Cerebellar nuclear complex (tissue), 1 donor: ENCODE results near the gene ZNF236.

Source experiments
- DNase-seq, 2 experiments: peaks; one replicate each; lab custom pipeline; 2025; lab: John Stamatoyannopoulos, UW

ZNF236 gene

GRCh38 chr18:76821356-76821874, 942 bp upstream of the ZNF236 start:
- DNase-seq, result no peak

GRCh38 chr18:76821875-76822505, 367 bp upstream of the ZNF236 start:
- DNase-seq, result no peak

- no peak for DNase-seq
Observed at GRCh38 chr18:76823161-76823538, 793 bp downstream of the ZNF236 start.

- DNase-seq, result no peak
Observed at GRCh38 chr18:76823587-76824011, 1.2 kb downstream of the ZNF236 start.

DNA sequence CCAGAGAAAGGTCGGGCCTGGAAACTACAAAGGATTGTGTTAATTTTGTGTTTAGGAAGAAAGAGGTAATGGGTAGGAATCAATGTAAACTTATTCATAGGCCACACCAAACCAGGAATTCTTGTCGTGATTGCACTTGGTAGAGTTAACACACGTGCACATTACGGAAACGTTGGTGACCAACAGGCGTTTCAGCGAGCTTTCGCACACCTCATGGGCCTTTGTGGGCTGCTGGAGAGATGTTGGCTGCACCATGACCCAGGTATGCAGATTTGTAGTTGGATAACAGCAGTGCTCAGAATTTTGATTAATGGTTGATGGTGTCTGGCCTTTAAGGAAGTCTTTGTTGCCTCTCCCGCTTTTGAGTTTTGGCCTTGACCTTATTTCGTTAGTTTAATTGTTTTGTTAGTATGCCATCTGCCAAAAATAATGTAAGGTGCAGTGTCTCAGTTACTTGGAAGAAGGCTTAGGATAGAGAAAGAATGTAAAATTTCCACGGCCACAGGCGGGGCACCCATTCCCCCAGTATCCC, 1.9 kb downstream of the ZNF236 start:
- no peak for DNase-seq

DNA sequence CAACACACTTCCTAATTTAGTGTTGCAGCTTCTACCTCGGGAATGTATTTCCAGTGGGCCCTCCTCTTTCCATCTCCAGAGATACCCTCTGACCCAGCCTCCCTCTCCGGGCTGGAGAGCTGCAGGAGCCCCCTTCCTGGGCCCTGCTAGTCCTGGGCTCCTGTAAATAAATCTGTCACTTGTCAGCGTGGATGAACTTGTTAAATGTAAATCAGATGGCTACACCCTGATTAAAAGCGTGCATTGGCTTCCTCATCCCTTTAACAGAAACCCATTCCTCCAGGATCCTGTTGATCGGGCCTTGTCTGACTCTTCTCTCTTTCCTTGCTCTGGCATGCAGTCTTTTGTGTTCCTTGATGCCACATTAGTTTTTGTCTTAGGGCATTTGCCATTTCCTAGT, 2.4 kb downstream of the ZNF236 start:
- no peak for DNase-seq

DNA sequence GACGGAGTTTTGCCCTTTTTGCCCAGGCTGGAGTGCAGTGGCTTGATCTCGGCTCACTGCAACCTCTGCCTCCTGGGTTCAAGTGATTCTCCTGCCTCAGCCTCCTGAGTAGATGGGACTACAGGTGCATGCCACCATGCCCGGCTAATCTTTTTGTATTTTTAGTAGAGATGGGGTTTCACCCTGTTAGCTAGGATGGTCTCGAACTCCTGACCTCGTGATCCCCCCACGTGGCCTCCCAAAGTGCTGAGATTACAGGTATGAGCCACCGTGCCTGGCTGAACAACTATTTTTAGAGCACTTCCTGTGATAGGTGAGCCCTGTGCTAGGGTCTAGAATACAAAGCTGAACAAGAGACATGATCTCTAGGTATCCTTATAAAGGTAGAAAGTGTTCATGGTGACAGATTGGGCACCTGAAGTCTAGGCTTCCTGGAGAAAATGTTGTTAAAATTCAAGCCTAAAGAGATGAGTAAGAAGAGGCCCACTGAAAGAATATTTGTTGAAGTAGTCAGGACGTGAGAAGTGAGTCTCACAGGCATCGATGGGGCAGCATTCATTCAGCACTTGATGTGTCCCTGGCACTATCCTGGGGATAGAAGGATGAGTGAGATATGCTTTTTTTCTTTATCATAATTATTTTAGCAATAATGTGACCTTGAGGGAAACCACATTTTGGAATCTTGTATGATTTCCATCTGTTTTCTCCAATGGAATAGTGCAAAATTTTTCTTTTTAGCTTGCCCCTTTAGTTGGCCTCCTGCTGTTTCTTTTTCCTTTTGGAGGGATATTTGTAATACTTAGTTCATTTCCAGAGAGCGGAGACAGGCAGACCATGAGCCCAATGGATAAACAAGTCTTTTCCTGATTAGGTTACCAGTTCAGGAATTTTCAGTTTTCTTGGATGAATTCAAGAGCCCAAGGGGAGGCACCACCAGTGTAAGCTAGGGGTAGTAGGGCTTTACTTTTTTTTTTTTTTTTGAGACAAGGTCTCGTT, 5.1 kb downstream of the ZNF236 start:
- no peak for DNase-seq

GRCh38 chr18:76834379-76834778, 12.0 kb downstream of the ZNF236 start:
- DNase-seq, result no peak

GRCh38 chr18:76835380-76835779, 13.0 kb downstream of the ZNF236 start:
- no peak for DNase-seq

DNA sequence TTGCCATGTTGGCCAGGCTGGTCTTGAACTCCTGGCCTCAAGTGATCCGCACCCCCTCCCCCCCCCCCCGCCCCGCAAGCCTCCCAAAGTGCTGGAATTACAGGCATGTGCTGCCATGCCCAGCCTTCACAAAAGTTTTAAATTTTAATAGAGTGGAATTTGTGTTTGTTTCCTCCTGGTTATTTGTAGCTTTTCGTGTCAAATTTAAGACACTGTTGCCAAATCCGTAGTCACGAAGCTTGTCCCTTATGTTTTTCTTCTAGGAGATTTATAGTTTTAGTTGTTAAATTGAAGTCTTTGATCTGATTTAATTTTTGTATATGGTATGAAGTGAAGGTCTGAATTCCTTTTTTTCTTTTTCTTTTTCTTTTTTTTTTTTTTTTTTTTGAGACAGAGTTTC, 14.7 kb downstream of the ZNF236 start:
- no peak for DNase-seq

DNA sequence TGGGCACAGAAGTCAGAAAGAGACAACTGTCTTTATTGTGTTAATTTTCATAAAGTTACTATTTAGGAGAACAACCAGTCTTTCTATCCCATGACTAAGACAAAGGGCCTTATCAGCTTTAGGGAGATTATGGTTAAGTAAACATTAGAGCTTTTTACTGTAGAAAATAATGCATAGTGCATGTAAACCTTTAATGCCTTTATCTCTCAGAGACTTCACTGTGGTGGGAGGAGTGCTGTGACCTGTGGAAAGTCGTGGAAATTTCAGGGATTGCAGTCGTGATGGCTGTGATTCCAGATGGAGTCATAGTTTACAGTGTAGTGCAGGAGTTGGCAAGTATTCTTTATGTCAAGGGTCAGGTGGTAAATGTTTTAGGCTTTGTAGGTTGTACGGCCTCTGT, 15.8 kb downstream of the ZNF236 start:
- no peak for DNase-seq

DNA sequence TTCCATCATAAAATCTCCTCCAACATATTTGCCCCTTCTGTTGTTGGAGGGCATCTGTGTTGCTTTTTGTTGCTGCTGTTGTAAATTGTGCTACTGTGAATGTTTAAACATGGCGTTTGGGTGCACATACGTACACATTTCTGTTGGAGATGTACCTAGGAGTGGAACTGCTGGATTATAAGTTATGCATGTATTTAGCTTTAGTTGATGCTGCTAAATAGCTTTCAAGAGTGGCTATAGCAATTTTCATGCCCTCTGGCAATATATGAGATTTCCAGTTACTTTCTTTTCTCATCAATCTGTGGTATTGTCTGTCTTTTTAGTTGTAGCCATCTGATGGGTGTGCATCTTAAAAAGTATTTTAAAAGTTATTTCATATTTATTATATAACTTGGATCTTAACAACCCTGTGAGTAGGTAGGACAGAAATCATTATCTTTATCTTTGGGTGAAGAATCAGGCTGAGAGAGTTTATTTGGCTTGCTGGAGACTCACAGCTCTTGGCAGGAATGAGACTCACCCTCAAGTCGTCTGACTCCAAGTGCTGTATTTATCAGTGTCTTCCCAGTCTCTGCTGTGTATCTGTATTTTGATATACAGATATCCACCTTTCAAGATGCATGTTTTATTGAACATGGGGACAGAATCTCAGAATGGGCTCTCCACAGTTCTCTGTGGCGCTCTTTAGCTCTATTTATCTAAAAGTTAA, 16.9 kb downstream of the ZNF236 start:
- no peak for DNase-seq

DNA sequence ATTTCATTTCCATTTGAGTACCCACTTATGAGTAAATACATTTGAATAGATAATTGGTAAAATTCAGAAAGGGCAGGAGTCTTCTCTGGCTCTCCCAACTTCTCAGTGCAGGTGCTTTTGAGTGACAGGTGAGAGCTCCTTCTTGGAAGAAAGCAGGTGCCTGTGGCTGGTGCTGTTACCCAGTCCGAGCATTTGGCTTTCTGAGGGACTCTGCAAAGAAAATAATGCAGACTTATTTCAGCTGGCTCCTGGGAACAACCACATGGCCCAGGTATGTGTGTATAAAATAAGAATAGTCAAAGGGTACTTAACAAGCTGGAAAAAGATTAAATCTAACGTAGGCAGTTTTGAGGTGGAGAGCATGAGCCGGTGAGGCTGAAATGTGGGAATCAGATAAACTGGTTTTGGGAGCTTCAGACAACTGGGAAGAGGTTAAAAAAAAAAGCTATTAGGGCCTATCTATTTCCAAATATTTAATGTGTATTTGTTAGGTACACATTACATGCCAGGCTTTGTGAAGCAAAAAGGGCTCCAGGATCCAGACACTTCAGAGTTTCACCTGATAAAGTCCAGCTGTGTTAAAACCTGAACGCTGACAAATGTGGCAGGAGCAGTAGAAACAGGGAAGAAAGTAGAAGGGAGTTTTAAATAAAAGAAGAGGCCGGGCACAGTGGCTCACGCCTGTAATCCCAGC, 20.6 kb downstream of the ZNF236 start:
- DNase-seq, result no peak

- DNase-seq, result no peak
Observed at GRCh38 chr18:76844144-76844543, 21.8 kb downstream of the ZNF236 start.

- no peak for DNase-seq
Observed at GRCh38 chr18:76844742-76845477, 22.6 kb downstream of the ZNF236 start.

GRCh38 chr18:76846217-76846616, 23.9 kb downstream of the ZNF236 start:
- no peak for DNase-seq

- no peak for DNase-seq
Observed at GRCh38 chr18:76847916-76848315, 25.6 kb downstream of the ZNF236 start.

GRCh38 chr18:76850112-76850511, 27.8 kb downstream of the ZNF236 start:
- DNase-seq, result no peak

DNA sequence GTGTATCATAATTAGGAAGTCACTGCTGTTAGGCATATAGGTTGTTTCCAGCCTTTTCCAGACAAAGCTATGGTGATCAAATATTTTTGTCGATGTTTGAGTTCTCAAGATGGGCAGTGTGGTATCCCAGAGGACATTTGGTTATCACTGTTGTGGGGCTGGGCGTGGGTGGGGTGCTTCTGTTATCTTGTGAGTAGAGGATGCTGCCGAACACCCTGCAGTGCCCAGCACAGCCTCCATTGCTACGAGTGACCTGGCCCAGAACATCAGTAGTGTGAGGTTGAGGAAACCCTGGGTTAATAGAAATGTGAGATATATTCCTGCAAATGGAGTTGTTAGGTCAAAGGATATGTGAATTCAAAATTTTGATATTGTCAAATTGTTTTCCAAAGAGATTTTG, 33.2 kb downstream of the ZNF236 start:
- no peak for DNase-seq

GRCh38 chr18:76857476-76857875, 35.1 kb downstream of the ZNF236 start:
- DNase-seq, result no peak
